WERI-Rb-1 (cell line): ENCODE data around the gene FLCN.
"Not testable (repeated sequence)": the region's sequence is repeated elsewhere in the genome, so short reads cannot be mapped to it uniquely, and the experiment has no call there.

Experiments
- DNase-seq: peaks from one replicate; pipeline ENCODE4 v3.0.0-alpha.2; 2020
- H3K27ac ChIP-seq: fragments of 250-450 bp; sonication (Bioruptor Pico); 2 replicates; pipeline ENCODE4 v1.5.1; 2020; ENCODE audit warnings: mild to moderate bottlenecking, moderate library complexity
- H3K27me3 ChIP-seq: fragments of 250-450 bp; sonication (Bioruptor Pico); 2 replicates; pipeline ENCODE4 v1.5.1; 2021; ENCODE audit warnings: mild to moderate bottlenecking, low read depth, moderate library complexity; ENCODE audit not compliant: insufficient read depth, severe bottlenecking
- H3K36me3 ChIP-seq: fragments of 250-450 bp; sonication (Bioruptor Pico); 2 replicates; pipeline ENCODE4 v1.5.1; 2020; ENCODE audit warnings: mild to moderate bottlenecking, moderate library complexity
- H3K4me3 ChIP-seq: 2 replicates; pipeline ENCODE4 v1.5.1; 2011; ENCODE audit warnings: low read depth, mild to moderate bottlenecking, control low read depth, low read length
- H3K9me3 ChIP-seq: fragments of 250-450 bp; sonication (Bioruptor Pico); 2 replicates; pipeline ENCODE4 v1.5.1; 2021; ENCODE audit warnings: mild to moderate bottlenecking, moderate library complexity; ENCODE audit not compliant: severe bottlenecking
- CTCF ChIP-seq: IDR thresholded peaks from 2 replicates; pipeline ENCODE4 v1.5.1; 2011; ENCODE audit warnings: low read depth, mild to moderate bottlenecking, control low read depth, inconsistent platforms, low read length

FLCN gene

GRCh38 chr17:17237026-17237799 is at the start of gene FLCN:
Gene FLCN, minus strand, starts transcription at chr17:17237168. Its CDS starts 9,031 bp downstream, at chr17:17228137.
- peak; percentile 85 for DNase-seq
- H3K27ac ChIP-seq = peak within 1 kb of the TSS; percentile 100
- H3K9me3 ChIP-seq = no peaks in the 10 kb centered on the region
- TF ChIP-seq CTCF = no peak
- no peaks in the 10 kb centered on the region for H3K27me3 ChIP-seq
- H3K36me3 ChIP-seq = peaks cover 12% of the 10 kb centered on the region
- H3K4me3 ChIP-seq = peak within 1 kb of the TSS; percentile 89

GRCh38 chr17:17285951-17286350 is 49.0 kb upstream of the FLCN start:
- Histone ChIP-seq H3K27ac (no peak overlapping the region), H3K36me3 (peaks cover under 1% of the 10 kb centered on the region), H3K27me3 (no peaks in the 10 kb centered on the region), H3K9me3 (no peaks in the 10 kb centered on the region), H3K4me3 (no peak overlapping the region)
- no peak for DNase-seq
- TF ChIP-seq CTCF = no peak

- H3K27me3 ChIP-seq = no peaks in the 10 kb centered on the region
- TF ChIP-seq CTCF = no peak
- H3K36me3 ChIP-seq = peaks cover 43% of the 10 kb centered on the region
- no peaks in the 10 kb centered on the region for H3K9me3 ChIP-seq
- H3K27ac ChIP-seq = peak within 1 kb of the TSS; percentile 100
- DNase-seq = peak; percentile 97
- H3K4me3 ChIP-seq = peak within 1 kb of the TSS; percentile 88
Observed at GRCh38 chr17:17280613-17281549, 43.9 kb upstream of the FLCN start, which contains the start of gene COPS3. Gene COPS3, minus strand, starts transcription at chr17:17281246. Its CDS starts 60 bp downstream, at chr17:17281186.

- H3K27me3 ChIP-seq = no peaks in the 10 kb centered on the region
- peaks cover 58% of the 10 kb centered on the region for H3K36me3 ChIP-seq
- no peak overlapping the region for H3K27ac ChIP-seq
- no peak for TF ChIP-seq CTCF
- H3K4me3 ChIP-seq = peak overlapping the region; percentile 88
- H3K9me3 ChIP-seq = no peaks in the 10 kb centered on the region
- DNase-seq = no peak
Observed at GRCh38 chr17:17279316-17279715, 42.3 kb upstream of the FLCN start.

- H3K27ac ChIP-seq, H3K27me3 ChIP-seq, DNase-seq, H3K9me3 ChIP-seq, H3K4me3 ChIP-seq: not testable (repeated sequence)
- peaks cover 76% of the 10 kb centered on the region for H3K36me3 ChIP-seq
Observed at GRCh38 chr17:17277431-17277830, 40.5 kb upstream of the FLCN start.

- no peaks in the 10 kb centered on the region for H3K27me3 ChIP-seq
- H3K9me3 ChIP-seq = no peaks in the 10 kb centered on the region
- no peak overlapping the region for H3K4me3 ChIP-seq
- H3K27ac ChIP-seq = no peak overlapping the region
- TF ChIP-seq CTCF = no peak
- DNase-seq = no peak
- H3K36me3 ChIP-seq = peaks cover 86% of the 10 kb centered on the region
Observed at GRCh38 chr17:17275971-17276370, 39.0 kb upstream of the FLCN start.
